Middle frontal gyrus (tissue), 1 donor: Measurements from ENCODE around the gene GIMAP2.

Source experiments
- DNase-seq: peaks from one replicate; pipeline ENCODE4 v3.0.0-alpha.2; 2015; ENCODE audit warnings: low spot score; ENCODE audit errors: extremely low spot score

Gene GIMAP2

GRCh38 chr7:150732786-150733481 is 47.4 kb downstream of the GIMAP2 start:
- DNase-seq, result no peak

- no peak for DNase-seq
Observed at GRCh38 chr7:150733482-150734095, 48.1 kb downstream of the GIMAP2 start.

- DNase-seq, result no peak
Observed at GRCh38 chr7:150734254-150734653, 48.7 kb downstream of the GIMAP2 start.

DNA sequence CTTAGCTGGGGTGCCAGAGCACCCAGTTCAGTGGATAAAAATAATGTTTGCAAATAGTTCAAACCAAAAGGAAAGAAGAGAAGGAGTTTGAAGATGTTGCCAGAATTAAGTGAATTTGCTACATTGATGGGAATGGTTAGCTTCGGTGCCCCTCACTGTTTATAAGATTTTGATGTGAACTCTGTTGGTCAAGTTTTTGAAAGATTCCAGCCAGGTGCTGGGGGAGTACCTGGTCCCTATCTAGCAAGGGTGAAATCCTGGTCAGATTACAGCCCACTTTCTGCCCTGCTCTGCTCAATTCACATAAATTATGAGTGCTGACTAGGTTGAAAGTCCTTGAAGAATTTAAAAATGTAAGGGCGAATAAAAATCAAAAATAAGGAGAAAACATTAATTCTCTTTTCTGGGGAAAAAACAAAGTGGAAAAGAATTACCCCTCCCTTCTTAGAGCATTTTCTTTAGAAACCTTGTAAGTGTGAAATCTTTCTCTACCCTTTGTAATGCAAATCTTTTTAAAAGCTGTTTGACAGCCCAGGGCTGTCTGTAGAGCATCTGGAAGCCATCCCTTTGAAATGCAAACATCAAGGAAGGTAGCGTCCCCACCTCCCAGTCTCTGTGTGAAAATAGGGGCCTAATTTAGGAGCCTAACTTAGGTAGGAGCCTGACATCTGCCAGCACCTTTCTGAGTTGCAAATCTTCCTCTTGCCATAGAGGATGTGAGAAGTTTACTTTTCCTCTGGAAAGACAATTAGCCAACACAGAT is 50.3 kb downstream of the GIMAP2 start:
- DNase-seq, result no peak

GRCh38 chr7:150736864-150737263 is 51.4 kb downstream of the GIMAP2 start:
- DNase-seq, result no peak

DNA sequence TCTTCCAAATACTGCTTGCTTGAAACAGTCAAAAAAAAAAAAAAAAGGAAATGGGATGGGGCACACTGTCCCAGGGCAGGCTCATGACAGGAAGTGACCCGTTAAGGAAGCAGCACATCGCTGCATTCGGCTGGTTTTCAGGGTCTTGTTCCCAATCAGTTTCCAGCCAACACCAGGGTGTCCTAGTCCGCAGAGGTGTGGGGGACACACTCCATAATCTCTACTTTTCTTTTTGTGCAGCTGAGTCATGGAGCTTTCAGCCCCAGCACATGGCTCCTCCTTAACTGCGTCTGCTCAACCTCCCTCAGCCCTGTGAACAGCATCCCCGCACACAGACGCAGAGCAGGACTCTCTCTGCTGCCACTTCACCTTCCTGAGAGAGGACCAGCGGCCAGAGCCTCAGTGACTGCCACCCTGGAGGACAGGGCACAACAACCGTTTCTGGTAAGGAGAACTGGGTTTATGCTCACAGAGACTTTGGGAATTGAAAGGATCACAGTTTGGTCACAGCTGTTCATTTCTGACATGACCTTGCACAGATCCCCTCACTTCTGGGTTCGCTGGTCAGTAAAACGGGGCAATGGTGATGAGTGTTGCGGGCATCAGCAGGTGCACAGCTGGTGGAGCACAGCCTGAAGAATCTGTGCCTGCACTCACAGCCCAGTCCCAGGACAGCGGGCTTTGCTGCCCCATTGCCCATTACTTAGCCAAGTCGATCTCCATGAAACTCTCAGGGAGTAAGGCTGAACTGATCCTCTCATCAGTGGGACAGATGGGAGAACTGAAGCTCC is 52.0 kb downstream of the GIMAP2 start, which contains the start of gene GIMAP5:
Gene GIMAP5 (plus strand): TSS at position 154 of the 791 bp plus-strand sequence. CDS start 3,467 bp downstream, outside the sequence.
- DNase-seq, result no peak

DNA sequence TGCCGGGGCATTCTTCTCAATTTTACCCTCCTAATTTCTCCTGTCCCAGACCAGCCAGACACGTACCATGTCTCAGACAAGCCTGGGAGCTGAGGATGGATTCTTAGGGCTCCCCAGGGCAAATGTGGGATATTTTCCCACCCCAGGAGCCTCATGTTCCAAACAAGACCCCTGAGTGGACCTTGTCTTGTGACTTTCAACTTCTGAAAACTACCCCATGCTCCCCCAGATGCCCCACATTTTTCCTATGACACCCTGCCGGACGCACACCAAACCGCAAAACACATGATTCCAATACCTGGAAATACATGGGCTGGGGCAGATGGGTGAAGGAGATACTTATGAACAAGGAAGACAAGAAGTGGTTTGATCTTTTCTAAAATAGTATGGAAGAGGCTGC is 52.6 kb downstream of the GIMAP2 start:
- DNase-seq, result no peak

DNA sequence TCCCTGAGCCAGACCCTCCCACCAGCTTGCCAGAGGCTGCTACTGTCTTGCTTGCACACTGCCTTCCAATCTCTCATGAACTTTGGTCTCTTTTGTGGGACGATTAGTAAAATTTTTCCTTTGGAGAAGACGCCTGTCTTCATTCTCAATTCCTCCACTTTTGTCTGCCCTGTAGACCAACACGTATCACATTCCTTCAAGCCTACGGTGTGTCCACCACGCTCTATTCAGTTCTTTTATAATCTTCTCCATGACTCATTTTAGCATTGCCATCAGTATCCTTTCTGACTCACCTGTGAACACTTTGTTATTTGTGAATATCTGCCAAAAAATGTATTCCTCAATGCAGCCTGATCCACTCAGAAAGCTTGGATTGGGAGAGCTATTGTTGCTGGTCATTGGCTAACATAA is 53.1 kb downstream of the GIMAP2 start:
- no peak for DNase-seq

- DNase-seq, result no peak
Observed at GRCh38 chr7:150739033-150739432, 53.5 kb downstream of the GIMAP2 start.

GRCh38 chr7:150740053-150740452 is 54.5 kb downstream of the GIMAP2 start:
- no peak for DNase-seq

- DNase-seq, result no peak
Observed at GRCh38 chr7:150742286-150742968, 56.9 kb downstream of the GIMAP2 start.
